T-helper 22 cell (primary cell): Measurements from ENCODE around the gene NTN4.

Source experiments
- DNase-seq: peaks from one replicate; pipeline ENCODE4 v3.0.0-alpha.2; 2020; ENCODE audit warnings: low read depth

NTN4 gene

GRCh38 chr12:95653771-95654546, 136.6 kb downstream of the NTN4 start:
- no peak for DNase-seq

- no peak for DNase-seq
These were observed 138.9 kb downstream of the NTN4 start for GRCh38 chr12:95651681-95652080.

GRCh38 chr12:95648990-95649791, 141.4 kb downstream of the NTN4 start:
- no peak for DNase-seq

GRCh38 chr12:95646781-95647190, 143.8 kb downstream of the NTN4 start:
- DNase-seq, result no peak

- DNase-seq, result no peak
These were observed 147.3 kb downstream of the NTN4 start for GRCh38 chr12:95643256-95643655.

- no peak for DNase-seq
These were observed 148.0 kb downstream of the NTN4 start for GRCh38 chr12:95642583-95642982.

GRCh38 chr12:95641299-95641952, 149.1 kb downstream of the NTN4 start:
- DNase-seq, result no peak

- no peak for DNase-seq
These were observed 150.0 kb downstream of the NTN4 start for GRCh38 chr12:95640516-95640915.

- no peak for DNase-seq
These were observed 153.0 kb downstream of the NTN4 start for GRCh38 chr12:95637471-95638155.

- no peak for DNase-seq
These were observed 153.6 kb downstream of the NTN4 start for GRCh38 chr12:95637010-95637409.

GRCh38 chr12:95634622-95635621, 155.6 kb downstream of the NTN4 start:
- DNase-seq, result no peak

- DNase-seq, result no peak
These were observed 156.7 kb downstream of the NTN4 start for GRCh38 chr12:95633732-95634465.

- DNase-seq, result no peak
These were observed 157.4 kb downstream of the NTN4 start for GRCh38 chr12:95633049-95633731.

- no peak for DNase-seq
These were observed 160.1 kb downstream of the NTN4 start for GRCh38 chr12:95630496-95630895.

- no peak for DNase-seq
These were observed 161.2 kb downstream of the NTN4 start for GRCh38 chr12:95629392-95629791.

GRCh38 chr12:95626854-95627253, 163.7 kb downstream of the NTN4 start:
- no peak for DNase-seq

- DNase-seq, result no peak
These were observed 165.6 kb downstream of the NTN4 start for GRCh38 chr12:95625012-95625411.

- DNase-seq, result no peak
These were observed 166.0 kb downstream of the NTN4 start for GRCh38 chr12:95624589-95624988.

- no peak for DNase-seq
These were observed 166.9 kb downstream of the NTN4 start for GRCh38 chr12:95623554-95624170.
